ELF-1 (cell line): Measurements from ENCODE around the gene BUB1.
A peak's percentile ranks its signal among the peaks of the same experiment; 100 is the strongest.

Experiments
- DNase-seq: peaks from one replicate; pipeline ENCODE4 v3.0.0-alpha.2; 2016; ENCODE audit warnings: low read depth, low spot score

BUB1 gene

DNA sequence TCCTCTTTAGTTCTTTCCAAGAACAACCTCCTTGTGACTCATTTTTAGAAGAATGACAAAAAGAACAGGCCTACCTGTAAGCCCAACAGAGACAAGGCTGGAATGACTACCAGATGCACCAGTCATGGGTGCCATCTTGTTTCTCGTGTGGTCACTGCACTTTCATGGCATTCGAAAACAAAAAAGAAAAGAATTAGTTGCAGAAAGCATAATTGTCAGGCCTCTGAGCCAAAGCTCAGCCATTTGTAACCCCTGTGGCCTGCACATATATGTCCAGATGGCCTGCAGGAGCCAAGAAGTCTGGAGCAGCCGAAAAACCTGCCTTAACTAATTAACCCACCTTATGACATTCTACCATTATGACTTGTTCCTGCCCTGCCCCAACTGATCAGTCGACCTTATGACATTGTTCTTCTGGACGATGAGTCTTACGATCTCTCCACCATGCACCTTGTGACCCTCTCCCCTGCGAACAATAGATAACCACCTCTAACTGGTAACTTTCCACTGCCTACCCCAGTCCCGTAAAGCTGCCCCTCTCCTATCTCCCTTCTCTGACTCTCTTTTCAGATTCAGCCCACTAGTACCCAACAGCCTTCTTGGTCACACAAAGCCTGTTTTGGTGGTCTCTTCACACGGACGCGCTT lies 13.9 kb upstream of the BUB1 start:
- DNase-seq = no peak

DNA sequence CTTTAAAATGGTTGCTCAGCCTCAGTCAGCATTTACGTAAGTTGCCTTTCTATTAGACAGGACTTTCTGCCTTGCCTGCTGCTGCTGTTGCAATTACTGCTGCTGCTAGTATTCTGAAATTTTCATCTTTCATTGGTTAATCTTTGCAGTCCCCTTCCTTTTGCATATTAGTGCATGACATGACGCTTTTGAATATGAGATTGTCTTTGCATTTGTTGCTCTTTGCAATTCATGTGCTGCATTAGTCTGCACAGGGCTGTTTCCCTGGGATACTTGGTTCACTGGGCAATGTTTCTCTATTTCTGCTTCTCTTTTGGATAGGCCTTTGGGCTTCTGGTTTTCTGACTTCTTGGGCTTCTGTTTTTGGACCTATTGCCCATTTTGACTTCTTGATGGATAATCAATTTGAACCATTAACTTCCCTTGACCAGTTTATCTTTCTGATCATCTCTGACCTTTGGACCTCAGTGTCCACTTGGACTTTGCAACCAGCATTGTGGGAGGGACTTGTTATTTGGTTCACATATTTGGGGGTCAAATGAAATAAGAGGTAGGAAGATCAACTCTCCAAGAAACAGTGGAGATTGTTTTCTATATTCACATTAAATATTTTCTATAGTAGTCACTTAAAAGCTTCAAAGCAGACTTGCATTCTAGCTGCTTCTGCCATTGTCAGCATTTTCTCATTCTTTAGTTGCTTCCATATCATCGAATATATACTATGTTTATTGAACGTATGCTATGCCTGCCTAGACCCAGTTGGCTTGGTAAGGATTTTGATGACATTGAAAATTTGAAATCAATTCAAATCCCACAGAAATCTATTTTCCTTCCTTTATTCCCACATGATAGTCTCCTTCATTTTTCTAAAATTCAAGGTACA lies 12.5 kb upstream of the BUB1 start:
- no peak for DNase-seq

DNA sequence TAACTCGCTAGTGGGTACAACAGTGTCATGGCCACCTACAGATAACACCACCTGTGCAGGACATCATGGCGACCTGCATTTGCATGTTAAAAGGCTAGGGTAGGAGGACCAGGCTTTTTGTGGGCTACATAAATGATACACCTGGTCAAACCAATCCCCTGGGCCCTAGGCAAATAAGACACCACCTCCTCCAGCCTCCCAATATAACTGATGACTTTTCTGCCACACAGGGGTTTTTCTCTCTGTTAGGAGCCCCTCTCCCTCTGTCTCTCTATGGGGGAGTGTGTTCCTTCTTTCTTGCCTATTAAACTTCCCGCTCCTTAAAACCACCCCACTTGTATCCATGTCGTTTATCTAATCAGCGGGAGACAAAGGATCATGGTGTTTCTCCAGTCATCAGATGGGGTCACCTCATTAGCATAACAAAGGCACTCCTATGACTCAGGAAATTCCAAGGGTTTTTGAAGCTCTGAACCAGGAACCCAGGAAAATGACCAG lies 10.8 kb upstream of the BUB1 start:
- DNase-seq = peak; percentile 92

DNA sequence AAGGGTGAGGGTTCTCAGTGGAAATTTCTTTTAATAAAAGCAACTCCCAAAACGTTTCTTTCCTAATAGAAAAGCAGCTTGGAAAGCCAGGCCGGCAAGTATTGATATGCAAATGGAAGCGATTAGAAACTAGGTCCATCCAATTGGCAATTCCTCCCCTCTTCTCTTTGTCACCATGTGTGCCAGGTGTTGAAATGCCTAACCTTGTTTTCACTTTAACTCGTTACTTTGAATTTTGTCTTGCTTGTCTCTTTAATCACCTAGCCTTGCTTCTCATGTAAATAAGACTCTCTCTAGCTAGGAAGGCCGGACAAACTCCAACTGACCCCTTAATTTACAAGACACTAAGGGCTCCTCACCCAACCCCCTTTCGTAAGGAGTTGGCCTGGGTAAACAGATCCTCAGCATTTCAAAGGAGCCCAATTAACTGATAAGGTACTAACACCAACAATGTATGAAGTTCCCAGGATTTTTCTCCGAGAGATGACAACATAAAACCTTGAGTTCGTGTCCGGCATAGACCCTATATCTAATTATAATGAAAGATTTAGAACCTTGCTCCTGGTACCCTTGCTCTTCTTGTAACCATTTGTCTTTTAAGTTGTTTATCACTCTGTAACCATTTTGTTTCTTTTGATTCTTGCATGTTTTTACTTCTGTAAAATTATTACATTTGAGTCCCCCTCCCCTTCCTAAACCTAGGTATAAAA lies 10.1 kb upstream of the BUB1 start:
- peak; percentile 85 for DNase-seq

DNA sequence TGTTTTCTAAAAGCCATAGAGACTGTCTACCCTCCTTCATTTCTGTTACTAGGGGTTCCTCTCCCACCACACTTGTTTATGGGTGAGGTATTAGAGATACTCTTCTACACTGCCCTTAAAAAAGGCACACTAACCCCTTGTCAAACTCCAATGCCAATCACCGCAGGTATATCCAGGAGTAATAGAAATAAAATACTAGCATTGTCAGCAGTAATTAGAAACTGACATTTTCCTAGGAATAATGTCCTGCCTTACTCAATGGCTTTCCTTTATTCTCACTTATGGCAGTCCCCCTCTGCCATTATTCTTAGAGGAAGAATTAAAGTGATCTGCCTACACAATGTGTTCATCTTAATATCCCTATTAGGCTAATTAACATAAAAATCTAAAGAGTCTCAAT lies 5.0 kb upstream of the BUB1 start:
- DNase-seq = no peak

DNA sequence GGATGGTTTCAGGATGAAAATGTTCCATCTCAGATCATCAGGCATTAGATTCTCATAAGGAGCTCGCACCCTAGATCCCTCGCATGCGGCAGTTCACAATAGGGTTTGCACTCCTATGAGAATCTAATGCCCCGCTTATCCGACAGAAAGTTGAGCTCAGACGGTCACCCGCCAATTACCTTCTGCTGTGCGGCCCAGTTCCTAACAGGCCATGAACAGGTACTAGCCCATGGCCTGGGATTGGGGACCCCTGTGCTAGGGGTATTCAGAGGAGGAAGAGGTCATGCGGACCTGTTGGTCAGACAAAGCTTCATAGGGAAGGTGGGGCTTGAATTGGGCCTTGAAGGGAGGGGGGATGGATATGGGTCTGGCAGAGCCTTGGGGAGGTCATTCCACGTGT lies 4.4 kb upstream of the BUB1 start:
- DNase-seq = no peak

DNA sequence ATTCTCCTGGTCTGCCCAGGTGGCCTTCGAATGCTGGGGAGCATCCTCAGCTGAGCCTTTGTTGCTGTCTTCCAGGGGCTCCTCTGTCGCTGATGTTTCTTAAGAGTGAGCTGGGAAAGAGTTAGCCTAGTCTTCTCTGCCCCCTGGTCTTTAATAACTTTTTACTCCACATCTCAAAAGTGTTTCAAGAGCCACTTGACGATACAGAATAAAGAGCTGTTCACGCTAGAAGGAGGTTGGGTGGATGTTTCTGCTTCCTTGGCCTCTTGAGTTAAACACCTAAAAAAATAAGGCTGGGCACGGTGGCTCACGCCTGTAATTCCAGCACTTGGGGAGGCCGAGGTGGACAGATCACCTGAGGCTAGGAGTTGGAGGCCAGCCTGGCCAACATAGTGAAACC lies 2.8 kb upstream of the BUB1 start:
- DNase-seq = no peak

DNA sequence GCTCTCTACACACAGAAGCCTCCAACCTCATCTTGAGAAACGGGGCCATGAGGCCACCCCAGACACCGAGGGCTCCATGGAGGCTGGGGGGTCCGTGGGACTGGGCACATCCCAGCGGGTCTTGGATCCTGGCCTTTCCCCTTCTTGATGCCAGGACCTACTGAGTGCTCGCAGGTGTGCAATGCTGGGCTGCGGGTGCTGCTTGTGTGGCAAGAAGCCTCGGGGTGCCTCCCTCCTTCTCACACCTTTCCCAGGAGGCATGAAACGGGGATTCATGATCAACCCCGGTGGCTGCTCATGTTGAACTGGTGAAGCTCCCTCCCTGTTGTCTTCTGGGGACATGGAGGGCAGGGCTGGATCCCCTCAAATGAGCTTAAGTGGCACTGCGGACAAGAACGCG lies 2.0 kb upstream of the BUB1 start:
- DNase-seq = no peak

DNA sequence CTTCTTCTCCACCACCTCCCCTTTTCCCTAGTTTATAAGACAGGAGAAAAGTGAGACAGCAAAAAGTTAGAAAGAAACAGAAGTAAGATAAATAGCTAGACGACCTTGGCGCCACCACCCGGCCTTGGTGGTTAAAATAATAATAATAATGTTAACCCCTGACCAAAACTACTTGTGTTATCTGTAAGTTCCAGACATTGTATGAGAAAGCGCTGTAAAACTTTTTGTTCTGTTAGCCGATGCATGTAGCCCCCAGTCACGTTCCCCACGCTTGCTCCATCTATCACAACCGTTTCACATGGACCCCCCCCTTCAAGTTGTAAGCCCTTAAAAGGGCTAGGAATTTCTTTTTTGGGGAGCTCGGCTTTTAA lies 1.5 kb upstream of the BUB1 start:
- no peak for DNase-seq

DNA sequence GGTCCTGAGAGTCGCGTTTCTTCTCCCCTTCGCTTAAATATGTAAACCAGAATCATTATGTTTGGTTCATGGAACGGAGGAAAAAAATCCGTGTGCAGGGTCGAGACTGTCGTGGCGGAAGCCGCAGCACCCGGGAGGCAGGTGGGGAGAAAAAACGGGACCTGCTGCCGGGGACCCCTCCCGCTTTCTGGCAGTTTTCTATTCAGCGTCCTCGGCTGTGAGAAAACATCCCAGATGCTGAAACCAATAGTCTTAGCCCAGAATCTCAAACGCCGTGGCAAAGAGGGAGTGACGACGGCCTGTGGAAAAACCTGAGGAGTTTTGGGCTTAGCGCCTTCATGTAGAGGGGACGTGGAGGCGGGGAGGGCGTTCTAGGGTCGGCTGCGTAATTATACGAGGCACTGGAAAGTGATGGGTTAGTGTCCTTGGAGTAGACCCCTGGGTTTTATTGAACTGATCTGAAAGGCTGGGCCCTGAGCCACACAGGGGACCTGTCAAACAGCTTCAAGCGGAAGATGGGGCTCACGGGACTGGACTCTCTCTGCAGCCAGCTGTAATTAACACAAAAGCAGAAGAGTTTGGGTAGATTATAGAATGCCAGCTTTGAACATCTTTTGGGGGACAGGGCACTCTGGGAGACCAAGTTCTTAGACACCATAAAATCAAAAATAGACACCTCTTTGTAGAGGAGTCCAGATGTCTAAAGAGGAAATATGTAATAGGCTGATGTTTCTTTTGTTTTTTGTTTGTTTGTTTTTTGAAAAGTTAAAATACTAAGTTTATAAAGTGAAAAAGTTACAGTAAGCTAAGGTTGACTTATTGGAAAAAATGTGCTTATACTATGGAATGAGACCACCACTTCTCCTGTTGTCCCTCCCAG lies 834 bp upstream of the BUB1 start:
- no peak for DNase-seq

DNA sequence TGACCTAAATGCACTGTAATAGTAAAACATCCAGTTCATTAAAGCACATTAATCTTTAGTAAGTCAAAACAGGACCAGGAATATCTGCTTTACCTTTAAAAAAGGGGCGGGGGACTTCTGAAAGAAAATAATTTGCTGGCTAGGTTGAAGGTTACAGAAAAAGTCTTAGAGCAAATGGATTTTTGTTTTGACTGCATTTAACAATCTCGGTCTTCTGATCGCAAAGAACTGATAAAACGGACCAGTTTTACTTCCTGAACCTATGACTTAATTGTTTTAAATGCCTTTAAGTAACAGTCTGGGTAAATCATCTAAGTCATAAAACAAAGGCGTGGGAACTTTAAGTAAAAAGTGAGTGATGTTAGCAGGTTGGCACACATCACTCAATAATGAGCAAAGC lies 783 bp downstream of the BUB1 start:
- no peak for DNase-seq

DNA sequence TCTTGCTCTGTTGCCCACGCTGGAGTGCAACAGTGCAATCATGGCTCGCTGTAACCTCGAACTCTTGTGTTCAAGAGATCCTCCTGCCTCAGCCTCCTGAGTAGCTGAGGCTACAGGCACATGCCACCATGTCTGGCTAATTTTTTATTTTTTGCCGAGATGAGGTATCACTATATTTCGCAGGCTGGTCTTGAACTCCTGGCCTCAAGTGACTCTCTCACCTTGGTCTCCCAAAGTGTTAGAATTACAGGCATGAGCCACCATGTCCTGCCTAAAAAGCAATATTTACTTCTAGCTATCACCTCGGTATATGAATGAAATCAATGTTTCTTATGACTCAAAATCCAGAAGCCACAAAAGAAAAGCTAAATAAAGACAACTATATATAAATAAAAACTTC lies 2.2 kb downstream of the BUB1 start:
- no peak for DNase-seq

DNA sequence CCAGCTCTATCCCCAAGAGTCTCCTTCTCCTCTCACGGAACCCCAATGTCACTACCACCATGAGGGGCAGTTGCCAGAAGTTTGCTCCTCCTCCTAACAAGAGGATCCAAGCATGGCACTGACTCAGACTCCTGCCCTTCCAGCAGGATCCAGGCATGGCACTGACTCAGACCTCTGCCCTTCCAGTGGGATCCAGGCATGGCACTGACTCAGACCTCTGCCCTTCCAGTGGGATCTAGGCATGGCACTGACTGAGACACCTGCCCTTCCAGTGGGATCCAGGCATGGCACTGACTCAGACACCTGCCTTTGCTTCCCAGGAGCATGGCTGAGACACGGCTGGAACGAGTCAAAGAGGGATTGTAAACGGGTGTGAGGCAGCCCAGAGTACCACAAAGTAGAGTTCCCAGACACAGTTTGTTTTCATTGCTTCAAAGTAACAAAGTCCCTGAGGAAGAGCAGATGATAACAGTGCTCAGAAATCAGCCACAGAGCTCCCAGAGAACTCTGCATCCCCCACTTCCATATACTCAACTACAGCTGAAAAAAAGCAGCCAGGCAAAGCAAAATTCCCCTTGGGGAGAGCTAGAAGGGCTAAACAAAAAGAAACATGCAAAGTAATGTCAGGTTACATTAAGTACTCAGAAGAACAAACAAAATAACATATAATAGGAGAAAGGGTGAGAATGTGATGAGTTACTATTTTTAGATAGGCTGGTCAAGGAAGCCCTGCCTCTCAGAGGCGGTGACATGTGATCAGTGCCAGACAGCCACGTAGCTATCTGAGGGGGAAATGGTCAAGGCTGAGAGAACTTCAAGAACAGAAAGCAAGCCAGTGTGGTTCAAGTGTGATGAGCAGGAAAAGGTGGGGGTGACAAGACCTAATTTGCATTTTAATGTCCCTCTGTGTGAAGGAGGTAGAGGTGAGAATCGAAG lies 3.0 kb downstream of the BUB1 start:
- DNase-seq = no peak

DNA sequence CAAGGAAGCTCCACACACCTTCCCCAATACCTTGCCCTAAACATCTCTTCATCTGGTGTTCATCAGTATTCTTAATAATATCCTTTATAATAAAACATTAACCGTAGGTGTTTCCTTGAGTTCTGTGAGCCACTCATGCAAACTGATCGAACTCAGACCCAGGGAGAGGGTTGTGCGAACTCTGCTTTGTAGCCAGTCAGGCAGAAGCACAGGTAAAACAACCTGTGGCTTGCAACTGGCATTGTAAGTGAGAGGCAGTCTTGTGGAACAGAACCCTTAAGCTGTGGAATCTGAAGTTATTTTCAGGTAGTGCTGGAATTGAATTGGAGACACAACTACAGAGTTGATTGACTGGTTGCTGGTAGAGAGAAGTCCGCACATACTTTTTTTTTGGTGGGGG lies 4.7 kb downstream of the BUB1 start:
- DNase-seq = no peak

DNA sequence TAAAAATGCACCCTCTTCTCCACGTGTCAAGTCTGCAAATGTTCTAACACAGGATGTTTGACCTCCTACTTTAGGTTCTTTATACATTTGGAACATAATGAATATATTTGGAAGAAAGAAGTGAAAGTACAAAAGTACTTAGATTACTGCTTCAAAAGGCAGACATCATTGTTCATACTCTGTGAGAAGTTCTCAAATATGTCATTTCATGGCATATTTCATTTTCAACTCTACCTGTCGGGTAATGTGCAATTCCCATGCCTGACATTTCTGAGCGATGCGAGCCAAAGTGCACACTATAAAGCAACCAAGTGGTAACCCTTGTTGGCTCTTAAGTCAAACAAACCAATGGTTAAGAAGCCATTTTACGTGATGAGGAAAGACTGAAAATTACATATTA lies 7.0 kb downstream of the BUB1 start:
- DNase-seq = no peak

DNA sequence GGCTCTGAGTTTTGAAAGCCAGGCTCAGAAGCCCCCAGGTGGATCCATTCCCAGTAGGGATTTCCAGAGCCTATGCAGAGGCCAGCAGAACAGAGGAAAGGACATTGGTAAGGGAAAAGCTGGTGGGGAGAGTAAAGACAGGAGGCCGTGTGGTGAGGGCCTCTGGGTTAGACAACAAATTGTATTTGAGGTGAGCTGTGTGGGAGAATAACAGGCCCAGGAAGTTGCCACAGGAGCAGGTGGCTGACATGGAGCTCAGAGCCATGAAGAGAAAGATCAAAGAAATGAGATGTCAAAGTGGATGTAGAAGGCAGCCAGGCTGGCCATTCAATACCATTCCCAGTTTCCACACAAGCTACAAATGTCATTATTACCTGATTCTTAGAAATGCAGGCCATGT lies 8.8 kb downstream of the BUB1 start:
- no peak for DNase-seq

DNA sequence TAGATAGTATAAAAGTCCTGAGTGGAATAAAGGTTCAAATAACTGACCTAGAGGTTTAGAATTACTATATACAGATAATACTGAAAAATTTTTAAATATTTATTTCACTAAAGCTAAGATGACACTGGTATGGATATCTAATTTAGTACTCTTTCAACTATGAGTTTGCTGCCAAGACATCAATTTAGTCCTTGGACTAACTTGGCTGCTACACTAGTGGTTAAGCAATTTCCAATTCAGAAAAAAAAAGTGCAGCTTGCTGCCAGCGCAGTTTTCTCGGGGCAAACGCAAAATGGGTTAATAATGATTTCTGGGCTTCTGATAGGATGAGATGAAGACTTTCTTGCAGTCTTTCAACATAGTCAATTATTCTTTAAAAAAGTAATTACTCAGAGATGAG lies 10.8 kb downstream of the BUB1 start:
- DNase-seq = no peak

DNA sequence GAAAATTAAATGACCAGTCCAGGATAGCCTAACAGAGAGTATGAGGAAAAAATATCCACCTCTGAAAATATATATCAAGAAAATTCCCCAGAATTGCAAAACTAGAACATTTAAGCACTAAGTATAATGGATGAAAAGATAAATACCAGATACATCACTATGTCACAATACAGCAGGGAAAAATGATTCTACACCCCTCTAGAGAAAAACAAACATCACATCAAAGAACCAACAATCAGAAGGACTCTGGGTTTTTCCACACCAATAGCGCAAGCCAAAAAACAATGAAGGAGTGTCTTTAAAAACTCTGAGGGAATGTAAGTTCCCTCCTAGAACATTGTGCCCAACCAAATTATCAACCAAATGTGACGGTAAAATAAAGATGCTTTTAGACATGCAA lies 13.7 kb downstream of the BUB1 start:
- DNase-seq = no peak

DNA sequence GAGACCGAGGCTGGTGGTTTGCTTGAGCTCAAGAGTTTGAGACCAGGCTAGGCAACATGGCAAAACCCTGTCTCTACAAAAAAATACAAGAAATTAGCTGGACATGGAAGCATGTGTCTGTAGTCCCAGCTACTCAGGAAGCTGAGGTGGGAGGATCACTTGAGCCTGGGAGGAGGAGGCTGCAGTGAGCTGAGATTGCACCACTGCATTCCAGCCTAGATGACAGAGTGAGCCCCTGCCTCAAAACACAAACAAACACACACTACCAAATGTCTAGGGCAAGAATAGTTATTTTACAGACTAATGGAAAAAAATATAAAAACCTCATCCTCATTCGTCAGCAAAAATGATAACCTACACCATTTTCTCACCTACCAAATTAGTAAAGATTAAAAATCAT lies 15.3 kb downstream of the BUB1 start:
- DNase-seq = no peak

DNA sequence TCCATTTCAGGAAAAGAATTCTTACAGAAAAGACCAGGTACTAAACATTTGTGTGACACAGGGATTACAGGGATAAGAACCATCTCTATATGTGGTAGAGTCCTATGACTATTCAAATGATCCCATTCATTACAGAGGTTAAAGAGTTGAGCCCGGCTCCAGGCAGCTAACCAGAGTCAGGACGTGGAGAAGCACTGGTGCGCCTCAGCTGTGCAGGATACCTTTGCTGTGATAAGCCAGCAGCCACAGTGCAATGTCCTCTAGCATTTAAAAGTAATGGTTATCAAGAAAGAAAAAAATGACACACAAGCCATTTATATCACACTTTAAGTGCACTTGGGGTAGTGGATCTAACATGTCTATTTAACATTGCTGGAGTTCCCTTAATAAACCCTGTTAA lies 17.3 kb downstream of the BUB1 start:
- no peak for DNase-seq

DNA sequence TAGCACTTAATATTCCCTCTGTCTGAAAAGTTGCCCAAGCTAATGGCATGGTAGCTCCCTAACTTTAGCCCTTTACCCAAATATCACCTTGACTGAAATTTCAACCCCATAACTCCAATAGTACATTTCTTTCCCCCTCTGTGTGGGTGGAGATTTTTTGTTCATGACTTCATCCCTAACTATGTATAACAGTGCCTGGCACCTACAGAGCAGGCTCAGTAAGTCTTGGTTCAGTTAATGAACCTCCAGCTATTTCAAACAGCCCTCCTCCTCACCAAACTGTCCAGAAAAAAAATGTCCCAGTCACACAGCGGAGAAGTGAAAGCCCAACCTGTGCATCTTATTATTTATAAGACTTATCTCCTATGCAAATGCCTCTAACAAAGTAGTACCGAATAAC lies 18.6 kb downstream of the BUB1 start:
- DNase-seq = no peak
